Embryonic facial prominence (tissue), 1 donor: ENCODE data around the gene MYLIP.

ENCODE experiments used
- DNase-seq: peaks from one replicate; pipeline ENCODE4 v3.0.0-alpha.2; 2016; ENCODE audit errors: extremely low spot score

MYLIP gene

GRCh38 chr6:16128759-16129622 is at the start of gene MYLIP:
Gene MYLIP, plus strand, starts transcription at chr6:16129086. Its CDS starts 237 bp downstream, at chr6:16129323.
- peak; percentile 92 for DNase-seq

GRCh38 chr6:16079354-16079753 is 49.5 kb upstream of the MYLIP start:
- no peak for DNase-seq

- no peak for DNase-seq
These were observed 48.7 kb upstream of the MYLIP start for GRCh38 chr6:16080204-16080603.

GRCh38 chr6:16081326-16081725 is 47.6 kb upstream of the MYLIP start:
- DNase-seq = no peak

GRCh38 chr6:16082361-16082760 is 46.5 kb upstream of the MYLIP start:
- DNase-seq = no peak

- DNase-seq = no peak
These were observed 41.9 kb upstream of the MYLIP start for GRCh38 chr6:16086965-16087364.

GRCh38 chr6:16087386-16087785 is 41.5 kb upstream of the MYLIP start:
- no peak for DNase-seq

- DNase-seq = no peak
These were observed 40.5 kb upstream of the MYLIP start for GRCh38 chr6:16088409-16088808.

- no peak for DNase-seq
These were observed 39.4 kb upstream of the MYLIP start for GRCh38 chr6:16089232-16090062.

GRCh38 chr6:16090452-16090851 is 38.4 kb upstream of the MYLIP start:
- DNase-seq = no peak

- no peak for DNase-seq
These were observed 38.0 kb upstream of the MYLIP start for GRCh38 chr6:16090920-16091319.

GRCh38 chr6:16092140-16092539 is 36.7 kb upstream of the MYLIP start:
- no peak for DNase-seq

GRCh38 chr6:16092990-16093389 is 35.9 kb upstream of the MYLIP start:
- no peak for DNase-seq

- no peak for DNase-seq
These were observed 33.7 kb upstream of the MYLIP start for GRCh38 chr6:16095180-16095579.

- no peak for DNase-seq
These were observed 31.3 kb upstream of the MYLIP start for GRCh38 chr6:16097382-16098171.

GRCh38 chr6:16098211-16098610 is 30.7 kb upstream of the MYLIP start:
- DNase-seq = no peak

GRCh38 chr6:16102208-16102607 is 26.7 kb upstream of the MYLIP start:
- no peak for DNase-seq

- DNase-seq = peak; percentile 22
These were observed 25.2 kb upstream of the MYLIP start for GRCh38 chr6:16103722-16104121.

- no peak for DNase-seq
These were observed 24.1 kb upstream of the MYLIP start for GRCh38 chr6:16104624-16105433.

GRCh38 chr6:16105854-16106253 is 23.0 kb upstream of the MYLIP start:
- DNase-seq = no peak
